ENCODE data around the gene BIVM. TPM values are rescaled to one million over a fixed set of nuclear protein-coding genes. Genes with fewer than 3 reads are reported as not detected.

Gene BIVM
- total RNA-seq, 1 donor from 2014 or later = 13.6 TPM

DNA sequence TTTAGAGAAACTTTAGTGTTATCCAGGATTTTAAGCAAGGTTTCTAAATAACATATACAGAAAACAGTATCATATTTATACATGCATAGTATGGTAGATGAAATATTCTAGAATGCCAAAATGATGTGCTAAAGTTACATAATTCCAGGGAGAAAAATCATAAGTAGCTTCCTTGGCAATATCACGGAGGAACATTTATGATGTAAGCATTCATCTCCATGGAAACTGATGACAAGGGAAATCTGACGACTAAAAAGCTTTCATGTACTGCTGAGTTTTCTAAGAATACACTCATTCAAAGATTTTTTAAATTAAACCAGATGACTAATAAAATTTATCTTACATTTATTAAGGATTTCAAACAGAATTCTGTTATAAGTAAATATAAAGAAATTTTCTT, 30.0 kb upstream of the BIVM start:
- Mint-ChIP-seq H3K27ac (no peak overlapping the region), H3K9me3 (no peaks in the 10 kb centered on the region), H3K36me3 (peaks cover 15% of the 10 kb centered on the region), H3K4me3 (no peak overlapping the region), H3K27me3 (ENCODE audit: insufficient read depth, low read depth) (peaks cover 3% of the 10 kb centered on the region), H3K4me1 (peaks cover 14% of the 10 kb centered on the region)
- no peak overlapping the region for H2AFZ ChIP-seq (replicated peaks)
- H3K4me3 ChIP-seq = no peak overlapping the region
- H3K4me1 ChIP-seq = no peaks in the 10 kb centered on the region
- H3K4me2 ChIP-seq = no peak overlapping the region
- TF ChIP-seq EZH2phosphoT487 (IDR thresholded peaks at IDR 0.05) (no peak), EZH2 (IDR thresholded peaks at IDR 0.05) (no peak)
- TF ChIP-seq, protein P1, sequence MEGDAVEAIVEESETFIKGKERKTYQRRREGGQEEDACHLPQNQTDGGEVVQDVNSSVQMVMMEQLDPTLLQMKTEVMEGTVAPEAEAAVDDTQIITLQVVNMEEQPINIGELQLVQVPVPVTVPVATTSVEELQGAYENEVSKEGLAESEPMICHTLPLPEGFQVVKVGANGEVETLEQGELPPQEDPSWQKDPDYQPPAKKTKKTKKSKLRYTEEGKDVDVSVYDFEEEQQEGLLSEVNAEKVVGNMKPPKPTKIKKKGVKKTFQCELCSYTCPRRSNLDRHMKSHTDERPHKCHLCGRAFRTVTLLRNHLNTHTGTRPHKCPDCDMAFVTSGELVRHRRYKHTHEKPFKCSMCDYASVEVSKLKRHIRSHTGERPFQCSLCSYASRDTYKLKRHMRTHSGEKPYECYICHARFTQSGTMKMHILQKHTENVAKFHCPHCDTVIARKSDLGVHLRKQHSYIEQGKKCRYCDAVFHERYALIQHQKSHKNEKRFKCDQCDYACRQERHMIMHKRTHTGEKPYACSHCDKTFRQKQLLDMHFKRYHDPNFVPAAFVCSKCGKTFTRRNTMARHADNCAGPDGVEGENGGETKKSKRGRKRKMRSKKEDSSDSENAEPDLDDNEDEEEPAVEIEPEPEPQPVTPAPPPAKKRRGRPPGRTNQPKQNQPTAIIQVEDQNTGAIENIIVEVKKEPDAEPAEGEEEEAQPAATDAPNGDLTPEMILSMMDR (IDR thresholded peaks at IDR 0.05) = no peak
- peaks cover 9% of the 10 kb centered on the region for H3K79me2 ChIP-seq (ENCODE audit: low read depth)
- H3K27me3 ChIP-seq = peaks cover 9% of the 10 kb centered on the region
- no peaks in the 10 kb centered on the region for H4K20me1 ChIP-seq (ENCODE audit: low read depth)
- no peaks in the 10 kb centered on the region for H3F3A ChIP-seq (ENCODE audit: low read depth)
- H3K9ac ChIP-seq = no peak overlapping the region
- no peak for DNase-seq (ENCODE audit: low spot score)
- no peak overlapping the region for H3K27ac ChIP-seq
- no peaks in the 10 kb centered on the region for H3K36me3 ChIP-seq
- no peaks in the 10 kb centered on the region for H3K9me3 ChIP-seq (ENCODE audit: low read depth)

DNA sequence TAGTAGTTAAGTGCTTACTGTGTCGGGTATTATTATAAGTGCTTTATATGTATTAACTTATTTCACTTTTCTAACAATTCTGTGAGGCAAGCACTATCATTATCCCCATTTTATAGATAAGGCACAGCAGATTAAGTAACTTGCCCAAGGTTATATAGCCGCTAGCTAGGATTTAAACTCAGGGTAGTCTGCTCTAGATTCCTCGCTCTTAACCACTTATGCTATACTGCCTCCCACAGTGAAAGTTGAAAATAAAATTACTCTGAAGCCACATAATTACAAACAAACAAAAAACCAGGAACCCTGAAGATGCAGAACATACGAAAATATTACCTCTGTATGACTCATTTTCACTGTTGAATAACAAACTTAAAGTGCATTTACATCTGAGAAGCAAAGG, 29.2 kb upstream of the BIVM start:
- Histone ChIP-seq H3K9me3 (ENCODE audit: low read depth) (no peaks in the 10 kb centered on the region), H3K4me1 (no peaks in the 10 kb centered on the region), H3K27me3 (peaks cover 9% of the 10 kb centered on the region), H3K4me3 (no peak overlapping the region), H3K36me3 (no peaks in the 10 kb centered on the region), H2AFZ (replicated peaks) (no peak overlapping the region), H3K79me2 (ENCODE audit: low read depth) (peaks cover 9% of the 10 kb centered on the region), H3F3A (ENCODE audit: low read depth) (no peaks in the 10 kb centered on the region), H4K20me1 (ENCODE audit: low read depth) (no peaks in the 10 kb centered on the region), H3K9ac (no peak overlapping the region), H3K27ac (no peak overlapping the region), H3K4me2 (no peak overlapping the region)
- TF ChIP-seq EZH2 (IDR thresholded peaks at IDR 0.05) (no peak), EZH2phosphoT487 (IDR thresholded peaks at IDR 0.05) (no peak)
- TF ChIP-seq, protein P1 (IDR thresholded peaks at IDR 0.05) = no peak
- peaks cover 3% of the 10 kb centered on the region for H3K9me3 Mint-ChIP-seq
- H3K4me1 Mint-ChIP-seq = peaks cover 15% of the 10 kb centered on the region
- H3K27me3 Mint-ChIP-seq (ENCODE audit: insufficient read depth, low read depth) = peaks cover 3% of the 10 kb centered on the region
- DNase-seq (ENCODE audit: low spot score) = no peak
- no peak overlapping the region for H3K4me3 Mint-ChIP-seq
- no peak overlapping the region for H3K27ac Mint-ChIP-seq
- H3K36me3 Mint-ChIP-seq = peaks cover 18% of the 10 kb centered on the region

GRCh38 chr13:102770435-102770834, 28.5 kb upstream of the BIVM start:
- H3K9me3 Mint-ChIP-seq = peaks cover 3% of the 10 kb centered on the region
- no peak overlapping the region for H3K9ac ChIP-seq
- peaks cover 9% of the 10 kb centered on the region for H3K79me2 ChIP-seq (ENCODE audit: low read depth)
- no peaks in the 10 kb centered on the region for H3K36me3 ChIP-seq
- DNase-seq (ENCODE audit: low spot score) = no peak
- H3K27ac ChIP-seq = no peak overlapping the region
- no peaks in the 10 kb centered on the region for H4K20me1 ChIP-seq (ENCODE audit: low read depth)
- H3K4me1 Mint-ChIP-seq = peaks cover 15% of the 10 kb centered on the region
- H3K4me2 ChIP-seq = no peak overlapping the region
- no peak overlapping the region for H3K27ac Mint-ChIP-seq
- peaks cover 3% of the 10 kb centered on the region for H3K27me3 Mint-ChIP-seq (ENCODE audit: insufficient read depth, low read depth)
- no peak overlapping the region for H3K4me3 Mint-ChIP-seq
- no peak overlapping the region for H2AFZ ChIP-seq (replicated peaks)
- no peak overlapping the region for H3K4me3 ChIP-seq
- peaks cover 9% of the 10 kb centered on the region for H3K27me3 ChIP-seq
- no peaks in the 10 kb centered on the region for H3K4me1 ChIP-seq
- peaks cover 18% of the 10 kb centered on the region for H3K36me3 Mint-ChIP-seq
- no peaks in the 10 kb centered on the region for H3F3A ChIP-seq (ENCODE audit: low read depth)
- no peak for TF ChIP-seq EZH2 (IDR thresholded peaks at IDR 0.05)
- TF ChIP-seq, protein P1 (IDR thresholded peaks at IDR 0.05) = no peak
- no peak for TF ChIP-seq EZH2phosphoT487 (IDR thresholded peaks at IDR 0.05)
- H3K9me3 ChIP-seq (ENCODE audit: low read depth) = no peaks in the 10 kb centered on the region

Measured in neural progenitor cell (in vitro differentiated cells).